HG02610 (cell line): Measurements from ENCODE around the gene CDK5RAP1.
"Not testable (repeated sequence)": the region's sequence is repeated elsewhere in the genome, so short reads cannot be mapped to it uniquely, and the experiment has no call there.

Source experiments
- ATAC-seq: cut with Tn5 transposase; IDR thresholded peaks from one replicate; pipeline ENCODE4 v1.9.1; 2021; ENCODE audit warnings: mild to moderate bottlenecking, moderate library complexity; ENCODE audit not compliant: unreplicated experiment

CDK5RAP1 gene

DNA sequence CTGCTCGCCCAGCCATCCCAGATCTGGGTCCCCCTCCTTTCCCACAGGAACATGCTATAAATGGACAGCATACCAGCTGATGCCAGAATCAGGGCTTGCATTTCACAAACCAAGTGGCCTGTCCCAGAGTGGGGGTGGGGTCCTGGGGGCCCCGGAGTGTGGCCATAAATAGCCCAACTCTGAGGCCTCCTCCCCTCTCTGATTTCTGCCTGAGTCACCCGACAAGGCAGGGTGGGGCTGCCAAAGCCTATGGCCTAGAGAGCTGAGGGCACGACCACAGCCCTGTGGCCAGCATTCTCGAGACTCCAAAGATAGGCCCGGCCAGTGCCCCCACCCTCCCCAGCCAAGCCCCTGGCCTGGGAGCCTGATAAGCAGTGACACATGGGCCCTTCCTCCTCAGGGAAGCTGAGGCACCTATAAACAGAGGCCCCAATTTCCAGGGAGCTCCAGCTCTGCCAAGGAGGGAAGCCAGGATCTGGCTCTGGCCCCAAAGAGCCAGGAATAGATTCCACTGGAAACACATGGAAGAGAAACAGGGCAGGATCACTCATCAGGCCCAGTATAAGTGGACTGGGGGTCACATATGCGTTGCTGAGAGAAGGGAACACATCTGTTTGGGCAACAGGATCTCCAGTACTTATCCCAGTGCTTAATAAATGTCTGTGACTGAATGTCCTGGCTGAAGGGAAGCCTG lies 22.0 kb upstream of the CDK5RAP1 start:
- ATAC-seq = no peak

DNA sequence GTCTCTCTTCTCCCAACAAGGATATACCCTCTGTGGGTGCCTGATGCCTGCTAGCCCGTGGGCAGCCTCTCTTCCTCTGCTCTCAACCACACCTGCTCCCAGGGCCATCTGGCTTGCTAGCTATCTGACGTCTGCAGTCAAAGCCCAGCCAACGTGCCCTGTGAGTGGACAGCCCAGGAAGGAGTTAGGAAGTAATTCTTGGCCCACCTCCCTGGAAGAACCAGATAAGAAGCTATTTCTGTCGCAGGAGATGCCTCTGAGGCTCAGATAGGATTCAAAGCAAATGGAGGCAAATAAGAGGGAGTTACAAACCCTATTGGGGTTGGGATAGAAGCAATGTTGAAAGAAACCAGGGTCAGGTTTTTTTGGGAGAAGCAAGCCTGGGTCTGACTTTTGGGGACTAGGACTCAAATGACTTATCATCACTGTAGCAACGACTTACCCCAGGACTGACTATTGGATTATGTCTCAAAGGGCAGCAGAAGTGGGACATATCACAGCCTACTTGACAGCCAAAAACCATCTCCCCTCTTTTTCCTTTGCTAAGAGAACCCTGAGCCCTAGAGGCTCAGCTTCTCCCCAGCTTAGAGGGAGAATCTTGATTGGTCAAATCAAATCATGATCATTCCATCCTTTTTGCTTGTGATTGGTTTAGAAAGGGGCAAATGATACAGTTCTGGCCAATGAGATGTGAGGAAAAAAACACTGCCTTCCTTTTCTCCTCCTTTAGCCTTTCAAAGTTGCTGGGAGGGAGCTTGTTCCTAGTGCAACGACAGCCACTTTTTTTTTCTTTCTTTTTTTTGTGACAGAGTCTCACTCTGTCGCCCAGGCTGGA lies 18.0 kb upstream of the CDK5RAP1 start:
- no peak for ATAC-seq

DNA sequence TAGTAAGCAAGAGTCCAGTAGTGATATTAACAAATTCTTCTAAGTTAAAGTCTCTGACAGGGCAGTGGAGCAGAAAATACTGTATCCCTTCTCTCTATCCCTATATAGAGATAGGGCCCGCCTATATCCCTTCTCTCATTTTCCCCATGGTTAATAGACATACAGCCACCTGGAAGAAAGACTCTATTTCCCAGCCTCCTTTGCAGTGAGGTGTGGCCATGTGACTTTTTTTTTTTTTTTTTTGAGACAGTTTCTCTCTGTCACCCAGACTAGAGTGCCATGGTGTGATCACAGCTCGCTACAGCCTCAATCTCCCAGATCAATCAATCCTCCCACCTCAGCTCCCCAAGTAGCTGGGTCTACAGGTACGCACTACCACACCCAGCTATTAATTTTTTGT lies 16.7 kb upstream of the CDK5RAP1 start:
- no peak for ATAC-seq

DNA sequence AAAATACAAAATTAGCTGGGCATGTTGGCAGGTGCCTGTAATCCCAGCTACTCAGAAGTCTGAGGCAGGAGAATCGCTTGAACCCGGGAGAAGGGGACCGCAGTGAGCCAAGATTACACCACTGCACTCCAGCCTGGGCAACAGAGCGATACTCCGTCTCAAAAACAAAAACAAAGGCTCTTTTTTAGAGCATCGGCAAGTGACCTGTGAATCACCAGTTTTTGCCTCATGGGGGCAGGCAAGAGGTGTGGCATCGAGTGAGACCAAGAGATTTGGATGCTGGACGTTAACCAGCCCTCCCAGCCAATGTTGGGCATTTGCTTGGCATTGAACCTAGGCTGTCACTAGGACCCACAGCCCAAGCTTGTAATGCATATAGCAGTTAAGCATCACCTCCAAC lies 14.6 kb upstream of the CDK5RAP1 start:
- ATAC-seq = no peak

DNA sequence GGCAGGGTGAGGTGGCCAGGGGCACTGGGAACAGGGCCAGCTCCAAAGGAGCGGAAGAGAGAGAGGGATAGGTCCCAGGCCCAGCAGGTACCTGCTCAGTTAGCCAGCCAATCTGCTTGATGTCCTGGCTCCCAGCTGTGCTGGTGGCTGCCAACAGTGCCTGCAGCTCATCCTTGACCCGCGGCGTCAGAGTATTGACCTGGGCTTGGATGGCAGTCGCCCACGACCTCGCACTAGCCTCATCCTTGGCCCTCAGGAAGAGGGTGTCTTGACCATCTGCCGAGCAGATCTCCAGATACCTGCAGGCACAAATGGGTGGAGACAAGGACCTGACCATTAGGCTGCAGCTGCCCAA lies 11.1 kb upstream of the CDK5RAP1 start:
- ATAC-seq = no peak

DNA sequence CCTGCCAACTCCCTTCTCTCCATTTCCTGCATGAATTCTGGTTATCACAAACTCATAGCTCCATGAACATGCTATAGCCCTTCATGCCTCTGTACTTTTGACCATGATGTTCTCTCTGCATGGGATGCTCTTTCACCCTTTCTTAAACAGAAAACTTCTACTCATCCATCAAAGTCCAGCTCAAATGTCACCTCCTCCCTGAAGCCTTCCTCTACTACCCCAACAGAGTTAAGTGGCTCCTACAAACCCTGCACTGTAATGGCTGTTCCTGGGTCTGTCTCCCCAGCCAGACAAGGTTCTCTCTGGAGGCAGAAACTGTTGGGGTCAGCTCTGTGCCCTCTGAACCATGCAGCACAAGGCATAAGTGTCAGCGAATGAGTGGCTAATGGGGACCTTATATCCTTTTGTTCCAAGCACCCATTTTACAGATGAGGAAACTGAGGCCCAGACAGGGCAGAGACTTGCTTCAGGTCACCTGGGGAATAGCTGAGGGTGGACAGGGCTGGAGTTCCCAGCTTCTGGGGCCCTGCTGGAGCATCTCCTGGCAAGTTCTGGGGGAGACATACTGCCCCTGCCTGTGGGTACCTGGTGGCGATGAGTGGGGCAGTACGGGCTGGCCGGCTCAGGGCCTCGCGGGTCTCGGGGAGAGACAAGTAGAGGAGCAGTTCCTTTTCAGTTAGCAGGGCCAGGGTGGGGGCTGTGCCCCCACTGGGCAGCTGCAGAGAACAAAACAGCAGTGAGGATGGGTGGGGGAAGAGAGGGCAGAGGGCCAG lies 10.6 kb upstream of the CDK5RAP1 start:
- ATAC-seq = no peak

DNA sequence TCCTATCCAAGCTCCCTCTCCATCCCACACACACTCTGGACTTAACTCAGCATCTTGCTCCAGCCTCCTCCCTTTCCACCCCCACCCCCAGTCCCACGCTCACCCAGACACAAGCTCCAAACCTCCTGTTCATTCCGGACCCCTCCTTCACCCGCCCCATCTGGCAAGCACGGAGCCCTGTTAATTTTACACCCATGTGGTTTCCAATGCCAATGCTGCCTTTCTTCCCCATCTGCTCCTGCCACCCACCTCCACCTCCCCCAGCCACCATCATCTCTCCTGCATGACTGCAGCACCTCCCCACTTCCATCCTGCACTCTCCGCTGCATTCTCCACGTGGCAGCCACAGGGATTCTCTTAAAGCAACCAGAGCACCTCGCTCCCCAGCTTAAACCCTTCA lies 9.9 kb upstream of the CDK5RAP1 start:
- ATAC-seq = no peak

DNA sequence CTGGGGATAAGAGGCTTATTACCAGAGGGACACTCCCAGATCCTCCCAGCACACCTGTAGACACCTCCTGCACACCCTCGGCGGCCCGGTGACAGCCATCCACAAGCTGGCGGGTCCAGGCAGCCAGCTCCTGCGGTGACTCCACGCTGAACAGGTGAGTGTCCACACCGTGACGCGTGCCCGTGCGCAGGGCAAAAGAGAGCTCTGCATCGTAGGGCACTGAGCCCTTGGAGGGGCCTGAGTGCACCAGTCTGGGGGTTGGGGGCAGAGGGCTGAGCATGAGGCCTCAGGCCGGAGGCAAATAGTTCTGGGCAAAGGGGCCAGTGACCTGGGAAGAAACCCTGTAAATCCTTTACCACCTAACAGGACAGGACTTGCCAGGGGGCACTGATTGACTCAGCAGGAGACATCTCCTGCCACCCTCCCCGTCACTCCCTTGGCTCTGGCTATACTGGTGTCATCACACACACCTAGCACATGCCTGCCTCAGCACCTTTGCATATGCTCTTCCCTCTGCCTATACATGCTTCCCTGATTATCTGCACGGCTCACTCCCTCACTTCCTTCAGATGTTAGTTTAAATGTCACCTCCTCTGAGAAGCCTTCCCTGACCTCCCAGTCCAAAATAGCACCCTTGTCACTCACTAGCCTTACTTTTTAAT lies 8.9 kb upstream of the CDK5RAP1 start:
- no peak for ATAC-seq

DNA sequence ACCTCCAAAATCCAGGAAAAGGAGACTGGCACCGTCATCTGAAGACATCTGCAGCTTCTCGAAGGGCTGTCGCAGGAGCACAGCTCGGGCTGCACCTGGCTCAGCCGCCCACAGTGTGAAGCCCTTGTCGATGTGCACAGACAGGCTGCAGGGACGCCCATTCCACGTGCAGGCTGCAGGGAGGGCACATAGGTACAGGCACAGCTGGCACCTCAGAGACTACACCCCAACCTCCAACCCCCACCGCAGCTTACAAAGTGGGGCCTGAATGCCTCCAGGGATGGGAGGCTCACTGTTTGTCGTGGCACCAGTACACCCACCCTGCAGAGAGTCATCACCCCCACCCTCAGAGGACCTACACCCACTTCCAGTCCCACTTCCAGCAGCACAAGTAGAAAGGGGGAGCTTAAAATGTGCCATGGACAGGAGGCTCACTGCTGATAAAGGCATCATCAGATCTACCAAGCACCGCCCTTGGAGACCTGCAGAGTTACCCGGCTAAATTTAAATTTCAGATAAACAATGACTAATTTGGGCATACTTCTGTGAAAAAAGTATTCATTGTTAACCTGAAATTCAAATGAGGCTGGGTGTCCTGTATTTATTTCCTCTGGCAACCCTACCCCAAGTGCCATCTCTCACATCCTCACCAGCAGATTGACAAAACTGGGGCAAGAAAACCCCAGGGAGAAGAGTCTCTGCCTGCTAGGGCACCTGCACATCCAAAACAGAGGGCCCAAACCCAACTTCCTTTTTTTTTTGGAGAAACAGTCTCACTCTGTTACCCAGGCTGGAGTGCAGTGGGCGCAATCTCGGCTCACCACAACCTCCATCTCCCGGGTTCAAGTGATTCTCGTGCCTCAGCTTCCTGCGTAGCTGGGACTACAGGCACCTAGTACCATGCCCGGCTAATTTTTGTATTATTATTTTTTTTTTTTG lies 7.7 kb upstream of the CDK5RAP1 start:
- ATAC-seq = no peak

DNA sequence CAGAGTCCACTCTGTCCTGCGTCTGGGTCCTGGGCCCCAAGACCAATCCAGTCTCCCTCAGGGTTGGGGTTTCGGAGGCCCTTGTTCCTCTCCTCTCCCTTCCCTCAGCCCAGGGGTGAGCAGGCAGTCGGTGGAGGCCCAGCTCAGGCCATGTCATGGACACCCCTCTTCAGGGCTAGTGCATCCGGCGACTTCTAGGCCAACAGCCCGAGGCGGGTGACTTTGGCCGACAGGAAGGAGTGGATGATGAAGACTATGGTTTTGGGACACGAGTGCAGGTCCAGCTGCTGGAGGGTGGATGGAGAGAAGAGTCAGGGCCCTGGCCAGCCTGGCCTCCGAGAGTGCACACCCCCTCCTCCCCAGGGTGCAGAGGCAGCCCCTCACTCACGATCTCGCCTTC lies 7.0 kb upstream of the CDK5RAP1 start:
- no peak for ATAC-seq

DNA sequence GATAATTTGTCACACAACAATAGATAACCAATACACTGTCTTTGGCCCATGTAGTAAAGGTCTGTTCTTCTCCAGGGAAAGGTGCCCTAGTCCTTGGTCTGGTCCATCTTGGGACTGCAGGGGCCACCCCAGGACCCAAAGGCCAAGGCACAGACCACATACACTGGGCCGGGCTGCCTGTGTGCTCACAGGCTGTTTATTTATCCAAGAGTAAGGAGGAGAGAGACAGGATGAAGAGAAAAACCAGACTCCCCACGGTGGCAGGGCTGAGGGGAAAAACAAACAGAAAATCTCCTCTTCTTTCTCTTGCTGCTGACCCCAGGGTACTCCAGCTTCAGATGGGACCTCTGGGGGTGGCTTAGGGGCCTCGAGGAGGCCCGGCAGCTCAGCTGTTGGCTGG lies 6.5 kb upstream of the CDK5RAP1 start:
- no peak for ATAC-seq

DNA sequence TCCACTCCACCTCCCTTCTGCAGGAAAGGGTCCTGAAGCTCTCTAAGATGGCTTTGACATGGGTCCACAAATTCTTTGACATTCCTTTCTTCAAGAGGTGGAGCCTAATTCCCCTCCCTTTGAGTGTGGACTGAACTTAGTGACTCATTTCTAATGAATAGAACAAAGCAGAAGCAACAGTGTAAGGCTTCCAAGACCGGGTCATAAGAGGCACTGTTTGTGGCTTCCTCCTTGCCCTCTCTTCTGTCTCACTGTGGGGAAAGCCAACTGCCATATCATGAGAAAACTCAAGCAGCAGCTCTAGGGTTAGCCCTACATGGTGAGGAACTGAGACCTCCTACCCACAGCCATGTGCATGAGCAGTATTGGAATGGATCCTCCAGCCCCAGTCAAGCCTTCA lies 5.9 kb upstream of the CDK5RAP1 start:
- no peak for ATAC-seq

DNA sequence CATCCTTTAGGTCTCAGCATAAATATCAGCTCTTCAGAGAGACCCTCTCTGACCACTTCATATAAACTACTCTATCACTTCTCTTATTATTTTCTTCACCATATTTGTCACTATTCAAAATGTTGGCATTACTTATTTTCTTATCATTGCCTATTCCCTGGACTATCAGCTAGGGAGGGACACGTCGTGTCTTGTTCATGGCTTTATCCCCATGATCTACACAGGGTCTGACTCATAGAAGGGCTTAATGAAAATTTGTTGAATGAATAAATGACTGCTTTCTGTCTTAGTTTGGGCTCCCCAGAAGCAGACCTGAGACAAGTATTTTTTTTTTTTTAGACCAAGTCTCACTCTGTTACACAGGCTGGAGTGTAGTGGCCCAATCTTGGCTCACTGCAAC lies 3.0 kb upstream of the CDK5RAP1 start:
- no peak for ATAC-seq

DNA sequence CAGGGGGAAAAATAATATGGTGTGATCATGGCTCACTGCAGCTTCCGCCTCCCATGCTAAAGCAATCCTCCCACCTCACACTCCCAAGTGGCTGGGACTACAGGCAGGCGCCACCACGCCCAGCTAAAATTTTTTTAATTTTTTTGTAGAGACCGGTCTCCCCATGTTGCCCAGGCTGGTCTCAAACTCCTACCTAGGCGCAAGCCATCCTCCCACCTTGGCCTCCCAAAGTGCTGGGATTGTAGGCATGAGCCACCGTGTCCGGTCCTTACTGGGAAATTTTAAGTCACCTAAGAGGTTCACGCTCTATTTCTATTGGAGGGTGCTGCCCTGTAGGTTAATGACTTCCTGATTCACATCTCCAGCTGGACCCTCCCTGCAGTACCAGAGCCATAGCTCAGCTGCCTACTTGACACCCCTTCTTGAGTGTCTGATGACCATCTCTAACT lies 626 bp upstream of the CDK5RAP1 start:
- no peak for ATAC-seq

DNA sequence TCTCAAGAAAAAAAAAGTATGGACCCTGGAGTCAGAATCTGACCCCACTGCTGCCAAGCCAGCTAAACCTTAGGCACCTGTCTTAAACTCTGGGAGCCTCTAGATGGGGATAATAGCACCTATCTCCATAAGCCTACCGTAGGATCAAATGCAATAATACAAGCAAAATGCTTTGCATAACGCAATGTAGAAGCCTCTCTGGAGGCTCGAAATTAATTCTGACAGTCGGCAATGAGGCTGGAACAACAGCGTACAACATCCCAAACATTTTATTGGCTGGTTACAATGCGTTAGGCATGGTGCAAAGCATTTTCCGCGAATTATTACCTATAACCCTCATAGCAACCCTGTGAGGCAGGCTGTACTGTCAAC lies 521 bp downstream of the CDK5RAP1 start:
- ATAC-seq = no peak

DNA sequence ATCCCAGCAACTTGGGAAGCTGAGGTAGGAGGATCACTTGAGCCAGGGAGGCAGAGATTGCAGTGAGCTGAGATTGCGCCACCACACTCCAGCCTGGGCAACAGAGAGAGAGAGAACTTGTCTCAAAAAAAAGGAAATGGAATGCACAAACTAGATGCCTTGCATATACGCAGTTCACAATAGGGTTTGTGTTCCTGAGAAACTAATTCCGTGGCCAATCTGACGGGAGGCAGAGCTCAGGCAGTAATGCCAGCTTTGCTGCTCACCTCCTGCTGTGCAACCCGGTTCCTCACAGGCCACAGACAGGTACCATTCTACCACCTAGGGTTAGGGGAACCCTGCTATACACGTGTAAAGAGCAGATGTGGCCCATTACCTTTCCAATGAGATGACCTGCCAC lies 1.4 kb downstream of the CDK5RAP1 start:
- no peak for ATAC-seq

DNA sequence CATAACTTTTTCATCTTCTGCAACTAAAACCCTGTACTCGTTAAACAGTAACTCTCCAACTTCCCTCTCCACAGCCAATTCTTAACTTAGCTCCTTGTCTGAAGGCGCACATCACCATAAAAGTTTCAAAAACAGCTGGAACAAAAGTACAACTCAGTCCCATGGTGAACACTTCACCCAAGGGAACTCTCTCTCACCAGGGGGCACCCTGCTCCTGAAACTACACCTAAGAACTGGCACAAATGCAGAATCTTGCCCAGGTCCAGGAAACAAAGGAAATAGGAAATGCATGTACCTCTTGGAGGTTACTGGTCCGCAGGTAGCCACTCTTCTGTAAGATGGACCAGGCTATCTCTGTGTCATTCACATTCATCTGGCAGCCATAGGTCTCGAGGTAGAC lies 6.6 kb downstream of the CDK5RAP1 start:
- no peak for ATAC-seq

DNA sequence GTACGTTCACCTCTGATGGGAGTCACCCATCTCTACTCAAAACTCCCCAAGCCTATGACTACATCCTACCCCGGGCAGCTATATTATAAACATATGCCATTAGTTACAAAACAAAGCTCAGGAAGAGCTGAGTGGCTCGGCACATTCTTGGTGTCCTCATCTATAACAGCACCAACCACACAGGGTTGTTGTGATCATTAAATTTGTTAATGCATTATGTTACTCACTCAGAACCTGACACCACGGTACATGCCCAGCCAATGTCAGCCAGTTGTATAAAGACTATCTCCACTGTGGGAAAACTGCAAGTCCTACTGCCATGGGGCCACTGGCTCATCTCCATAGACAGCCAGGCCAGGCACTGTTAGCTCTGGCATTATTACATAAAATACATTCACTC lies 7.7 kb downstream of the CDK5RAP1 start:
- ATAC-seq = no peak

DNA sequence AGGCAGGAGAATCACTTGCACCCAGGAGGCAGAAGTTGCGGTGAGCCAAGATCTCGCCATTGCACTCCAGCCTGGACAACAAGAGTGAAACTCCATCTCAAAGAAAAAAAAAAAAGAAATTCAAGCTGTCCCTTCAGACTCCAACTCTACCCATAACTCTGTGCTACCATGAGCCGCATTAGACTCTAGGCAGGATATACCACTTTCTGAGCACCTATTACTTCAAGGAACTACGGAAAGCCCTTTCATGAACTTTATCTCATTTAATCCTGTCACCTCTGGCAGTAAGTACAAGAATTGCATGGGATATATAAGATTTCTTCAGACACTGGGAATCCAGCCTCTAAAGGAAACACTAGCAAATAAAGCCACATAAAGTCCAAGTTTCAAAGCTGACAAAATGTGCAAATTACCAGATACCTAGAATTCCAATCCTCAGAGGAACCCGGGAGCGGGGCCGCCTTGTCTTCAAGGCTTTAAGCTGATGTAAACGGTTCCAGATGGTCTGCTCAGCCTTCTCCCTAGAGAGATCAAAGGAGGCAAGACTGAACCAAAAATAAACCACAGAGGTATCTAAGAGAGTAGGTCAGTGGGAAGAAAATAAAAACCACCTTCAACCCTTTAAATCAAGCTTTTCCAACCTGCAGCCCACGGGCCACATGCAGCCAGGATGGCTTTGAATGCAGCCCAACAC lies 9.4 kb downstream of the CDK5RAP1 start:
- ATAC-seq = no peak

DNA sequence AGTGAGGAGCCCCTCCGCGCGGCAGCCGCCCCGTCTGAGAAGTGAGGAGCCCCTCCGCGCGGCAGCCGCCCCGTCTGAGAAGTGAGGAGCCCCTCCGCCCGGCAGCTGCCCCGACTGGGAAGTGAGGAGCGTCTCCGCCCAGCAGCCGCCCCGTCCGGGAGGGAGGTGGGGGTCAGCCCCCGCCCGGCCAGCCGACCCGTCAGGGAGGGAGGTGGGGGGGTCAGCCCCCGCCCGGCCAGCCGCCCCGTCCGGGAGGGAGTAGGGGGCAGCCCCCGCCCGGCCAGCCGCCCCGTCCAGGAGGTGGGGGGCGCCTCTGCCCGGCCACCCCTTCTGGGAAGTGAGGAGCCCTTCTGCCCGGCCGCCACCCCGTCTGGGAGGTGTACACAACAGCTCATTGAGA lies 12.0 kb downstream of the CDK5RAP1 start:
- not testable (repeated sequence) for ATAC-seq
